ENCODE data around the gene DNAJB14.

DNAJB14 gene

DNA sequence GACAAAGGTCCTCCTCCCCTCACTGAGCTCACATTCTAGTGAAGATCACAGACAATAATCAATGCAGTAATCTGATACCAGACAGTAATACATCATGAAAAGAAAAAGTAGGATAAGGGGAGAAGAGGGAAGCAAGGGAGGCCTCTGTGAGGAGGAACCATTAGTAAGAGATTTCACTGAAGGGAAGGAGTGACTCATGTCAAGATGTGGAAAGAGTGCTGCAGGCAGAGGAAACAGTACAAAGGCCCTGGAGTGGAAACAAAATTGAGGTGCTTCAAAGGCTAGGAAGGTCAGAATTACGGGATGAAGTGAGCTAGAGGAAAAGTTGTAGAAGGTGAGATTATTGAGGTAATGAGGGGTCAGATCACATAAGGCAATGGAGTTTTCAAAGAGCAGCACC lies 90.3 kb downstream of the DNAJB14 start:
- peak; percentile 85 for DNase-seq (ENCODE audit: low read depth)
- H3K4me3 ChIP-seq (ENCODE audit: low read length): no peak overlapping the region
- TF ChIP-seq, protein P1, sequence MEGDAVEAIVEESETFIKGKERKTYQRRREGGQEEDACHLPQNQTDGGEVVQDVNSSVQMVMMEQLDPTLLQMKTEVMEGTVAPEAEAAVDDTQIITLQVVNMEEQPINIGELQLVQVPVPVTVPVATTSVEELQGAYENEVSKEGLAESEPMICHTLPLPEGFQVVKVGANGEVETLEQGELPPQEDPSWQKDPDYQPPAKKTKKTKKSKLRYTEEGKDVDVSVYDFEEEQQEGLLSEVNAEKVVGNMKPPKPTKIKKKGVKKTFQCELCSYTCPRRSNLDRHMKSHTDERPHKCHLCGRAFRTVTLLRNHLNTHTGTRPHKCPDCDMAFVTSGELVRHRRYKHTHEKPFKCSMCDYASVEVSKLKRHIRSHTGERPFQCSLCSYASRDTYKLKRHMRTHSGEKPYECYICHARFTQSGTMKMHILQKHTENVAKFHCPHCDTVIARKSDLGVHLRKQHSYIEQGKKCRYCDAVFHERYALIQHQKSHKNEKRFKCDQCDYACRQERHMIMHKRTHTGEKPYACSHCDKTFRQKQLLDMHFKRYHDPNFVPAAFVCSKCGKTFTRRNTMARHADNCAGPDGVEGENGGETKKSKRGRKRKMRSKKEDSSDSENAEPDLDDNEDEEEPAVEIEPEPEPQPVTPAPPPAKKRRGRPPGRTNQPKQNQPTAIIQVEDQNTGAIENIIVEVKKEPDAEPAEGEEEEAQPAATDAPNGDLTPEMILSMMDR (IDR thresholded peaks at IDR 0.05; ENCODE audit: insufficient read depth, low read depth, low read length, missing control alignments): no peak

DNA sequence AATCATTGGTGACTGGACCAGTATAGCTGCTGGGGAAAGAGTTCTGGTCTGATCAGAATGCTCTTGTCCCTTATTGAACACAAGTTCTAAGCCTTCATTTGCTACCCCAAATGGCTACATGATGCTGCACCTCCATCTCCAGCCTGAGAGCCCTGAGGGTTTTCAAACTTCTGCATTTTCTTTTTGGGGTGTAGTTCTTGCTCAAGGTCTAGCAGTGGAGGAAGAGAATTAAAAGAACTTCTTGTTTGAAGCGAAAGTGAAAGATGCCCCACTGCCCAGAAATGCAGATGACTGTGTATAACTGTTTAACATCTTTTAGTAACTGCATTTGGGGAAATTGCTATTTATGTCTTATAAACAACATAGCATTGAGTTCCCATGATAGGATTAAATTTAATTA lies 90.7 kb downstream of the DNAJB14 start:
- TF ChIP-seq, protein P1 (IDR thresholded peaks at IDR 0.05; ENCODE audit: insufficient read depth, low read depth, low read length, missing control alignments): no peak
- H3K4me3 ChIP-seq (ENCODE audit: low read length): no peak overlapping the region
- no peak for DNase-seq (ENCODE audit: low read depth)

DNA sequence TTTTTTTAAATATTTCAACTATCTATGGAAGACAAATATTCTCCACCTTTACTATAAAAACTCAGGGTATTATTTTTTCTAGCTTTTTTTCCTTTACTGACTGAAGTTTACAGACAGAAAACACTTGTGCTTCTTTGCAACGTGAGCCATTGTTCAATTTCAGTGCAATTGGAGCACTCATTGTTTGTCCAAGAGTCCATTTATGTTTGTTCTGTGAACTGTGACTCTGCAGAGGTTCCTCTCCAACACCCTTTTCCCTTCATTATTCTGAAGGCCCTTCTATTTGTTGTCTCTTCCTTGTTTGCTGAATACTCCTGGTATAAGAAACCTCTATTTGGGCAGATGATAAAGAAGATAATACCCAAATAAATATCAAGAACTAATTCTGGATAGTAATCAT lies 92.4 kb downstream of the DNAJB14 start:
- DNase-seq (ENCODE audit: low read depth): no peak
- H3K4me3 ChIP-seq (ENCODE audit: low read length): no peak overlapping the region

DNA sequence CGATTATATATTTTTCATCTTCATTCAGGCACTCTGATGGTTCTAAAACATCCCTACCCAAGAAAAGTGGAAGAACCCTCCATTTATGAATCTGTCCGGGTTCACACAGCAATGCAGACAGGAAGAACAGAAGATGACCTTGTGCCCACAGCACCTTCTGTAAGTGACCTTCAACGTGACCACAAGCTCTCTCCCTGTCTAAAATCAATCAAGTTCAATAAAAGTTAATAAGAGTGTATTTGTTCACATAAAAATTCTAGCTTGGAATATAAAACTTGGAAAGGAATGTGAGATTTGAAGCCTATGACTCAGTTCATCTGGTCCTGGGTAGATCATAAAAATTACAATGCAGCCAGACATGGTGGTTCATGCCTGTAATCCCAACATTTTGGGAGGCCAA lies 93.2 kb downstream of the DNAJB14 start:
- TF ChIP-seq, protein P1 (IDR thresholded peaks at IDR 0.05; ENCODE audit: insufficient read depth, low read depth, low read length, missing control alignments): no peak
- DNase-seq (ENCODE audit: low read depth): no peak
- no peak overlapping the region for H3K4me3 ChIP-seq (ENCODE audit: low read length)

More for the DNA sequence above, 92.4 kb downstream of the DNAJB14 start:
- TF ChIP-seq, protein P1 (IDR thresholded peaks at IDR 0.05; ENCODE audit: insufficient read depth, low read depth, low read length, missing control alignments): no peak

DNA sequence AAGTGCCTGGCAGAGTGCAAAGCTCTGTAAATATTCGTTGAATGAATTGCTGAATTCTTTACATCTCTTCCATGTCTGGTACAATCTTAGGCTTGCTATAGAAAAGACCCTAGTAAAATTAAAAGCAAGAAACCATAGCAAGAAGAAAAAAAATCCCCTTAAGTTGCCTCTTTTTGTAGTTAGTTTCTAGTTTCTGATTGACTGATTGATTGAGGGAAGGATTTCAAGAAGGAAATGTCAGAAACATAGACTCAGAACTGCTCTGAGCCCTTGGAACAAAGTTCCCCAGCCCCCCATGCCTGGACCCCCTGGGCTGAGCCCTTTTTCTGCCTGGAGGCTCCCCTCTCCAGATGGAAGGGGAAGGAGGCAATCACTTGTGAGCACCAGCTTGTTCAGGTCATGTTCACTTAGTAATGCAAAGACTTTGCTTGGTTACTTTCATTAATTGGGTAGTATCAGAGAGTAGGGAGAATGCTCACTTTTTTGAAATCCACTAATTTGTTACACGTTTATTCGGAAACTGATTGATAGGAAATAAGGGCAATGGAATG lies 94.1 kb downstream of the DNAJB14 start:
- H3K4me3 ChIP-seq (ENCODE audit: low read length): no peak overlapping the region
- TF ChIP-seq, protein P1 (IDR thresholded peaks at IDR 0.05; ENCODE audit: insufficient read depth, low read depth, low read length, missing control alignments): no peak
- DNase-seq (ENCODE audit: low read depth): no peak

DNA sequence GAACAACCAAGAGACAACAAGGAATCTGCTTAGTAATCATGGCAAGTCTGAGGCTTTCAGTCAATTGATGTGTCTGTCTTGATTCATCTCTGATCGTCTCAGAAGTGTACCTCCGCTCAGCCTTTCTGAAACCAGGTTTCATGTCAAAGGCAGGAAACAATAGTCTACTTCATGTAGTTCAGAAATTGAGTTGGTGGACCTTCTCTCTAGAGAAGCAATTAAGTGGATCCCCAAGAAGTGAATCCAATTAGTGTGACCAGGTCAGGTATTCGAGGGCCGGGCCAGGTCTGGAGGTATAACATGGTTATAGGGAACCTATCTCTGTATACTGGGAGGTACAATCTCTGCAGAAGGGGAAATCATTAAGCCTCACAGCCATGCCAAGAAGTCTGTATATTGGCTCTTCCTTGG lies 97.8 kb downstream of the DNAJB14 start:
- TF ChIP-seq, protein P1 (IDR thresholded peaks at IDR 0.05; ENCODE audit: insufficient read depth, low read depth, low read length, missing control alignments): no peak
- no peak for DNase-seq (ENCODE audit: low read depth)
- H3K4me3 ChIP-seq (ENCODE audit: low read length): no peak overlapping the region

DNA sequence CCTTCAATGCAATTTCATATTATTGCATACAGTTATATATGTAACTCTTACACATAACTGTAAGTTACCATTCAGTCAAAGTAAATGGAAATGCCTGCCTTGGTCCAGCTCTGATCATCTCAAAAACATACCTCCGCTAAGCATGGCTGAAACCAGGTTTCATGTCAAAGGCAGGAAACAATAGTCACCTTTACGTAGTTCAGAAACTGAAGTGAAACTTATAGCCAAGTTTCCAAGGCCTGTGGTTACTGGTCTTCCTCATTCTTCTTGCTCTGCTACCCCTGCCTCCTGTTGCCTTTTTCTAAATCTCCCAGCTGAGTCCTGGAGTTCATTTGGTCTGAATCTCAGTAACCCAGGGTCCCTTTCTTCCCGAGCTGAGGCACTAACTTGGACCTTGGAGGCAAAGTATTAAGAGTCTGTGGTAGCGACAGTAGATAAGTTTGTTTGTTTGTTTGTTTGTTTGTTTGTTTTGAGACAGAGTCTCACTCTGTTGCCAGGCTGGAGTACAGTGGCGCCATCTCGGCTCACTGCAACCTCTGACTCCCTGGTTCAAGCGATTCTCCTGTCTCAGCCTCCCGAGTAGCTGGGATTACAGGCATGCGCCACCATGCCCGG lies 98.9 kb downstream of the DNAJB14 start:
- DNase-seq (ENCODE audit: low read depth): no peak
- H3K4me3 ChIP-seq (ENCODE audit: low read length): no peak overlapping the region
- TF ChIP-seq, protein P1 (IDR thresholded peaks at IDR 0.05; ENCODE audit: insufficient read depth, low read depth, low read length, missing control alignments): no peak

All from epithelial cell of esophagus (primary cell).